HG02759 (cell line): Measurements from ENCODE around the gene IL22RA1.

ENCODE experiments used
- ATAC-seq: cut with Tn5 transposase; IDR thresholded peaks from one replicate; pipeline ENCODE4 v1.9.1; 2021; ENCODE audit warnings: mild to moderate bottlenecking, moderate library complexity; ENCODE audit not compliant: unreplicated experiment

Gene IL22RA1

GRCh38 chr1:24081190-24081589 is 61.8 kb downstream of the IL22RA1 start:
- no peak for ATAC-seq

DNA sequence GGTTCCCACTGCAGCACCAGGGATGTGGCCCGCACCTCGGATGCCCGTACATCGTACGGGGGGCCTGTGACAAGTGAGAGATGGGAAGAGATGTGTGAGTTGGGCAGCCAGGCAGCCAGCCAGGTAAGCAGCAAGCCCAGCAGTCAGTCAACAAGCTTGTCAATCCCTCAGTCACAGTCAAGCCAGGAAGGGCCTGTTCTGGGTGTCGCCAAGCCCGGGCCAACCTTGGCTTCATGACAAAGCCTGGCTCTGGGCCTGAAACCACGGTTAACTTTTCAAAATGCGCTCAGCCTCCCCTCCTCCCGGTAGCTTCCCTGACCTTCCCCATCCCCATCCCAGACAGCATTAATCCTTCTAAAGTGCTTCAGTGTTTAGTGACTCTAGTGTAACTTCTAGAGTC is 62.8 kb downstream of the IL22RA1 start:
- ATAC-seq, result no peak

- no peak for ATAC-seq
Observed at GRCh38 chr1:24077278-24077978, 65.5 kb downstream of the IL22RA1 start.

GRCh38 chr1:24075946-24076345 is 67.0 kb downstream of the IL22RA1 start:
- ATAC-seq, result no peak

DNA sequence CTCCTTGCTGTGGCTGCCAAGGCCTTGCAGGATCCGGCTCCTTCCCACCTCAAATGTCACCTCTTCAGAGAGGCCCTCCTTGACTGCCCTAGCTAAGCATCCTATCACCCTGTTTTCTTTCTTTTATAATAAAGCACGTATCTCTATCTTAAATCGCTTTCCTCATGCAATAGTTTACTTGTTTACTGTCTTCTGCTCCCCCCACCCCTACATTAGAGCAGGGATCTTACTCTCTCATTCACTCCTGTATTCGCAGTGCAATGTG is 67.4 kb downstream of the IL22RA1 start:
- ATAC-seq, result no peak

GRCh38 chr1:24074817-24075589 is 67.9 kb downstream of the IL22RA1 start:
- no peak for ATAC-seq

DNA sequence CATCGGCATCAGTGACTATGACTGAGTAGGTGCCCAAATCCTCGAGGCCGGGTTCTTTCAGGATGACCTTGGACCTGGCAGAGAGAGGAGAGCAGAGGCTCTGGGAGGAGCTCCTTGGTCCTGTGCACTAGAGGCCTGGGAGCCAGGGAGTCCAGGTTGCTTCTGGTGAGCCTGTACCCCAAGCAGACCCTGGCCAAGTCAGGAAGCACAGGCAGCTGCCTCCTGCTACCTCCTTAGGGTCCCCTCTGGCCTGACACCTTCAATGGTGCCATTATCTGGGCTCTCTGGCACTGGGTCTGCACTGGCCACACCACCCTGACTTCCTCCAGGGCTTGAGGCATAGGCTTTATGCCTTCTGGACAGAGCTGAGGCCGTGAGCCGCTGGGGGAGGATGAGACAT is 68.7 kb downstream of the IL22RA1 start:
- ATAC-seq, result no peak

- ATAC-seq, result no peak
Observed at GRCh38 chr1:24071941-24072340, 71.0 kb downstream of the IL22RA1 start.

DNA sequence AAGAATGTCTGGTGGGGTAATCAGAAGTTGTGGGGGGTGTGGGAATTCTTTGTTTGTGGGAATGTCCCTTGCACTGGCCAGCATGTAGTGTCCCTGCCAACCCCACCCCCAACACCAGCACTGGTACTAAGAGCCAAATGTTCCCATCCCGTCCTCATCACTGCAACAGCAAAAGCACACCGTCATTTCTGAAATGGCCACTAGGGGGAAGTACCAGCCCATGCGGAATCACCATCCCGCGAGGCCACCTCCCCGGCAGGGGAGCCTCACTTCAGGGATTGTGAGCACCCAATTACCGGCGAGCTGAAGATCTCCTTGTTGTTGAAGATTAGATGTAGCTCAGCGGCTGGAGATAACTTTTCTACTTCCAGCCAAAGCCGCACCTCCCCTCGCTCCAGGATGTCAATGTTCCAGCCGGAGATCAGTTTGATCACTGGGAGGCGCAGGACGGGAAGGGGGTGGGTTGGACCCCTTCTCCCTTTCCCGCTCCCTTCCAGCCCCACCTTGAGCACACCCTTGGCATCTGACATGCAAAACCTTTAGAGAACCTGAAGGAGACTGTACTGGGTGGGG is 72.0 kb downstream of the IL22RA1 start:
- ATAC-seq, result no peak

DNA sequence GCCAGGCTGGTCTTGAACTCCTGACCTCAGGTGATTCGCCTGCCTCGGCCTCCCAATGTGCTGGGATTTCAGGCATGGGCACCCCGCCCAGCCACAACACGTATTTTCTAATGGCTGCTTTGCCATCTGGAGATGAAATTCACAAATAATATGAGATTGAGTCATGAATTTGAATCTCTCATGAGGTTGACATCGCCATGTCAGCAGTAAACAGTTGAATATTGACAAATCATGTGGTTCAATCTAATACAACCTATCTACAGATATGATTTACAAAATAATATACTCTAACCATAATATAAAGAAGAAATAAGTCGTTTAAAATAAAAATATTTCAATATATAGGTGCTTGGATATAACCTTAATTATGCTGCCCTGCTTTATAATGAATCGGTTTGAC is 73.1 kb downstream of the IL22RA1 start:
- no peak for ATAC-seq
